ENCODE results near the gene SLC9B2.
A peak's percentile ranks its signal among the peaks of the same experiment; 100 is the strongest.

DNA sequence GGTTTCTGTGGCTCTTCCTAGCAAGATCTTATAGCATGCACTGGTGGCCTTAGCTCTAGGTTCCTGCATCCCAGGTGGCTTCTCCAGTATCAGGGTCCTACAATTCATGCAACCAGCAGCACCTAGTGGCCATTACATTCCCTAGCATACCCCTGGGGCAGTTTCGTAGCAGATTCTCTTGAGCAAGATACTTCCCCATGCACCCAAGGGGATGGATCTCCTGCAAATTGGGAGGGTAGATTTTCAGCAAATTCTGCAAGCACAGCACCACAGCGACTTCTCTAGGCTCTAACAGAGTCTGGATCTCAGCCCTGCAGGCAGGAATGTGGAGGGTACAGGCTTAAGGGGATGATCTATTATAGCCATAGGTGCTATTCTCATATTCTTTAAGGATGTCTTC, 44.0 kb downstream of the SLC9B2 start:
- TF ChIP-seq, protein P1, sequence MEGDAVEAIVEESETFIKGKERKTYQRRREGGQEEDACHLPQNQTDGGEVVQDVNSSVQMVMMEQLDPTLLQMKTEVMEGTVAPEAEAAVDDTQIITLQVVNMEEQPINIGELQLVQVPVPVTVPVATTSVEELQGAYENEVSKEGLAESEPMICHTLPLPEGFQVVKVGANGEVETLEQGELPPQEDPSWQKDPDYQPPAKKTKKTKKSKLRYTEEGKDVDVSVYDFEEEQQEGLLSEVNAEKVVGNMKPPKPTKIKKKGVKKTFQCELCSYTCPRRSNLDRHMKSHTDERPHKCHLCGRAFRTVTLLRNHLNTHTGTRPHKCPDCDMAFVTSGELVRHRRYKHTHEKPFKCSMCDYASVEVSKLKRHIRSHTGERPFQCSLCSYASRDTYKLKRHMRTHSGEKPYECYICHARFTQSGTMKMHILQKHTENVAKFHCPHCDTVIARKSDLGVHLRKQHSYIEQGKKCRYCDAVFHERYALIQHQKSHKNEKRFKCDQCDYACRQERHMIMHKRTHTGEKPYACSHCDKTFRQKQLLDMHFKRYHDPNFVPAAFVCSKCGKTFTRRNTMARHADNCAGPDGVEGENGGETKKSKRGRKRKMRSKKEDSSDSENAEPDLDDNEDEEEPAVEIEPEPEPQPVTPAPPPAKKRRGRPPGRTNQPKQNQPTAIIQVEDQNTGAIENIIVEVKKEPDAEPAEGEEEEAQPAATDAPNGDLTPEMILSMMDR (IDR thresholded peaks at IDR 0.05; ENCODE audit: low read length): peak; percentile 57
- TF ChIP-seq EZH2 (IDR thresholded peaks at IDR 0.05; ENCODE audit: borderline replicate concordance, low read length): no peak

Data from OCI-LY1 (cell line).